IPS-NIHi11 (cell line): ENCODE results near the gene ABCC2.

Experiments
- DNase-seq: peaks from one replicate; pipeline ENCODE4 v3.0.0; 2012; ENCODE audit warnings: mixed read lengths, low spot score

ABCC2 gene

DNA sequence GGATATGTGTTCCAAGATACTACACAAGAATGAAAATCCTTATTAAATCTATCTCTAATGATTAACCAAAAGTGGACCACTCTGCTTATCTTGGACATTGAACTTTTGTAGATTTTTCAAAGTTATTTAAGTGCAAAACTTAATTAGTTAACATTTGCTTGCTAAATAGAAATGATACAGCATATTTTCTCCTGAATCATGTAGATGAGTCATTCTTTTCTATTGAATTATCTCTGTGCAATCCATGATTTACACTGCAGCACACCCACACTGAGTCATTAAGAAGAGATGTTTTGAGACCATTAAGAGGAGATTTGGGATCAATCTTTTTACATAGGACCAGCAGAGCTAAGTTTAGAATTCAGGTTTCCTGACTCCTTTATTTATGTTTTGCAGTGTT, 6.6 kb upstream of the ABCC2 start:
- no peak for DNase-seq

GRCh38 chr10:99777918-99778714, 4.3 kb upstream of the ABCC2 start:
- DNase-seq: no peak

- DNase-seq: no peak
These were observed 3.1 kb upstream of the ABCC2 start for GRCh38 chr10:99779335-99779734.

DNA sequence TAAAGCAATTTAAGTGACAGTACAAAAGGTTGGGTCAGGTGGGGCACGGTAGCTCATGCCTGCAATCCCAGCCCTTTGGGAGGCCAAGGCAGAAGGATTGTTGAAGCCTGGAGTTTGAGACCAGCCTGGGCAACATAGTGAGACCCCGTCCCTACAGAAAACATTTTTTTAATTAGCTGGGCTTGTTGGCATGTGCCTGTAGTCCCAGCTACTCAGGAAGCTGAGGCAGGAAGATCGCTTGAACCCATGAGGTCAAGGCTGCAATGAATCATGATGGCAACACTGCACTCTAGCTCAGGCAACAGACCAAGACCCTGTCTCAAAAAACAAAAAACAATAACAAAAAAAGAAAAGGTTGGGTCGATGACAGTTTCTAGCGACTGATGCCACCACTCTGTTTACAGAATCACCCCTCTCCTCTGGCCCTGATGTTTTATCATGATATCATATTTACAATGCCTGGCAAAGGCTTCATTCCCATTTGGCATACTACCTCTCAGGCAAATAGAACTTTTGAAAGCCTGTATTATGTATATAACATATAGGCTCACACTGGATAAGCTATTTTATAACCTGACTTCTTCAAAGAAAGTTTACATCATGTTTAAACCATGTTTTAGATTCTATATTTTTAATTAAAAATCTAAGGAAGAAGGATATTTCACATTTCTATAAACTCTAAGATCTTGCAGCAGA, 558 bp upstream of the ABCC2 start:
- DNase-seq: no peak

GRCh38 chr10:99784016-99784726, 1.7 kb downstream of the ABCC2 start:
- no peak for DNase-seq

DNA sequence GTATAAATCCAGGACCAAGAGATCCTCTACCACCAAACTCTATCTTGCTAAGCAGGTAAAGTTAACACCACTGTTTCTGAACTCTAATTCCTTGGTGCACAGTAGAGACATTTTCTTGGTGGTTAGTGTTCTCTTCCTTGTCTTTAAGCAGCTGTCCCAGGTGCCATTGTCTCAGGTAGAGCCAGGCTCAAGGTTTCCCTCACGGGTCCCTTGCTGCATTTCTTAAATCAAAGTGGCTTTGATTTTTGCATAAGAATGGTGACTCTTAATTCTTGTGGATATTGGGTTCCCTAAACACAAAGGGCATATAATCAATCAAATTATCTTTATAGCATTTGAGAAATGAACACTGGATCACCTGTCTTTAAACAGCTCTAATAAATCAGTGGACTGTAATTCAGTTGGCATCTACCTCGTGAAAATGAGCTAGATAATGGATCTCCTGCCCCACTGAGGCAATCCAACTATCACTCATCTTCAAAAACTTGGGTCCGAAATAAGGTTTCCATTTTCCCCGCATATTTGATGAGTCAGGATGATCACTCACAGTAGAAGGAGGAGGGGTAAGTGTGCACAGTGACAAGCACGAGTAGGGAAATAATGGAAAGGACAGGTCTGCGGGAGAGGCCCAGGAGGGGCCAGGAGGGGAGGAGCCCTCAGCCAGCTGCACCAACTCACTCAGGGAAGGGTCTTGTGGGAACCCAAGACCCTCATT, 2.4 kb downstream of the ABCC2 start:
- no peak for DNase-seq

- DNase-seq: peak; percentile 32
These were observed 3.2 kb downstream of the ABCC2 start for GRCh38 chr10:99785646-99786045.

DNA sequence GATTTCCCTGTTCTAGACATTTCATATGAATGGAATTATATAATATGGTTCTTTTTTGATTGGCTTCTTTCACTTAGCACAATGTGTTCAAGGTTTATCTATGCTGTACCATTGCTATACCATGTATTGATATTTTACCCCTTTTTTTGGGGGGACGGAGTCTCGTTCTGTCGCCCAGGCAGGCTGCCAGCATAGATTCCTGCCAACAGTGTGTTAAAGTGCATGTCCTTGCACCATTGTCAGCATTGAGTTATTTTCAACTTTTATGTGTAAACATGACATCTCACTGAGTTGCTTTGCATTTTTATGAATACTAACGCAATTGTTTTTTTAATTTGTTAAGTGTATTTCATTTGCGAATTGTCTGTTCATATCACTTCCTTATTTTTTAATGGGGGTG, 4.9 kb downstream of the ABCC2 start:
- DNase-seq: no peak

DNA sequence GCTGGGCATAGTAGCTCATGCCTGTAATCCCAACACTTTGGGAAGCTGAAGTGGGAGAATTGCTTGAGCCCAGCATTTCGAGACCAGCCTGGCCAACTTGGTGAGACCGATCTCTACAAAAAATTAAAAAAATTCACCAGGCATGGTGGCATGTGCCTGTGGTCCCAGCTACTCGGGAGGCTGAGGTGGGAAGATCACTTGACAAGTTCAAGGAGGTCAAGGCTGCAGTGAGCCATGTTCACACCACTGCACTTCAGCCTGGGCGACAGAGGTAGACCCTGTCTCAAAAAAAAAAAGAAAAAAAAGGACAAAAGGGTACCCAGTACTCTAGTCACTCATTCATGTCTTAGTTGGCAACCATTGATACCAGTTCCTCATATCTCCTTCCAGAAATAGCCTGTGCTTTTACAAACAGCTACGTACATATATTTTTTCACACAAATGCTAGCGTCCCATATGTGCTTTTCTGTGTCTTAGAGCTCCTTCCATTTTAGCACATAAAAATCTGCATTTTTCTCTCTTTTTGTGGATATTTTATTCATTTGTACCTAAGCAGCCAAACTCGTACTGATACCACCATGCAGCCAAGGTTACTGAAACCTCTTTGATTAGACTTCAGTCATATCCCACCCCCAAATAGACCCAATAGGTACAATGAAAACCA, 5.5 kb downstream of the ABCC2 start:
- no peak for DNase-seq

GRCh38 chr10:99788598-99789256, 6.3 kb downstream of the ABCC2 start:
- DNase-seq: no peak

DNA sequence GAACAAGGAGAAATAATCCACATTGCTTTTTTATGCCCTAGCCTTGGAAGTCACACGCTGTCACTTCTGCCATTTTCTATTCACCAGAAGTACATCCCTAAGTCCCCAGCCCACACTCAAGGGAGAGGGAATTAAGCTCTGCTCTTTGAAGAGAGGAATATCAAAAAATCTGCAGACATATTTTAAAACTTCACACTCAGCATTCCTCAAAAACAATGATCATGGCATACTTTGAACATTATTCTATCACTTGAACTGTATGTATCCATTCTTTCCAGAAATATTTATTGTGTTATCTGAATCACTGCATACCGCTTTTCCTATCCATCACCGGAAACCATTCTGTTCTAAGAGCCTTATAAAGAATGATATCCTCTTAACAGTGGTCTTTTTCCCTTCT, 9.4 kb downstream of the ABCC2 start:
- DNase-seq: no peak

DNA sequence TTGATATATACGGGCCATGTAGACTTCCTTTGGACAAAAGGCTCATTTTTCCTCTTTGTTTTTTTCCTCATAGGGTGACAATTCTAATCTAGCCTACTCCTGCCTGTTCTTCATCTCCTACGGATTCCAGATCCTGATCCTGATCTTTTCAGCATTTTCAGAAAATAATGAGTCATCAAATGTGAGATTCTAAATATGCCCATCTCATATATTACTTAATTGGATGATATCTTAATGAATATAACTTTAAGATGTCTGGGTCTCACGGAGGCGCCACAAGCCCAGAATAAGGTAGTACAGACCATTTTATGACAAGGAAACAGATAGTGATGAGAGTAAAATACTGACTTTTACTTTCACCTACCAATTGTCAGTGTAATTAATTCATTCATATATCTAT, 11.4 kb downstream of the ABCC2 start:
- DNase-seq: no peak

GRCh38 chr10:99796928-99797327, 14.5 kb downstream of the ABCC2 start:
- no peak for DNase-seq

DNA sequence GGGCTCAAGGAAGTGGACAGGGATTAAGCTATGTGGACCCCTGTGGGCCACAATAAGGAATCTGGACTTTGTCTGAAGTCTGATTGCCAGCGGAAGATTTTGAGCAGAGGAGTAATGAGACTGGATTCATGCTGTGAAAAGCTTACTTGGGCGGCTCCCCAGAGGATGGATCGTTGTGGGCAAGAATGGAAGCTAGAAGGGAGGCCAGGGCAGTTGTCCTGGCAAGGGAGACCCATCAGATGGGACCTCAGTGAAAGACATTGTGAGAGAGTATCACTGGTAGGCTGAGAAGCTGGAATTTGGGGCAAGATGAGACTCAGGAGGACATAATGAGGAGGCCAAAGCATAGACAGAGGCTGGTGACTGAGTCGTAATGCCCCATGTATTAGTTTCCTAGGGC, 15.6 kb downstream of the ABCC2 start:
- no peak for DNase-seq

DNA sequence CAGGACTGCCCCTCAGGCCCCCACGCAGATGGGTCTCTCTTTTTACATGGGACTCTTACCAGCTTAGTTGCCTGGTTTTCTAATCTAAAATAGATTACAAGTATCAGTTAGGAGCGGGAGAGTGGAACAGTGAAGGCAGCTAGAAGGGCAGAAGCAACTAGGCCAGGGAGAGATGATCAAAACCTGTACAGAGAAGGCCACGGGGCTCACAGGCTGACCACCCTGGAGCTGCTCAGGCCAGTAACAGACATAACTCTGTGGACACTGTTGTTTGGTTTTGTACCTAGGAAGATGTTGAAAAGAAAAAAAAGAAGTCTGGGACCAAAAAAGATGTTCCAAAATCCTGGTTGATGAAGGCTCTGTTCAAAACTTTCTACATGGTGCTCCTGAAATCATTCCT, 16.5 kb downstream of the ABCC2 start:
- DNase-seq: no peak

DNA sequence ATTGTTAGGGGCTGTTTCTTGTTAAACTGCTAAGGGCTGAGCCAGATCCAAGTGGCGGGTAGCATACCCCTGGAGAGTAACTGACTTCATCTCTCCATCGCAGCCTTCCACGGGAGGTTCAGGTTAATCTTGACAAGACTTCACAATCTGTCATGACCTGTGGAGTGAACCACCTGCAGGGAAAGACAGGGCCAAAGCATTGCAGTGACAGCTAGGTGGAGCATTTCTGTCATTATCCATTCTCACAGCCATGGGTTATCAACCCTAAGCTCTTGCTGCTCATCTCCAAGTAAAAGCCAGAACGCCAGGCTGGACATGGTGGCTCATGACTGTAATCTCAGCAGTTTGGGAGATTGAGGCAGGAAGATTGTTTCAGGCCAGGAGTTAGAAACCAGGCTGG, 17.2 kb downstream of the ABCC2 start:
- DNase-seq: peak; percentile 29

DNA sequence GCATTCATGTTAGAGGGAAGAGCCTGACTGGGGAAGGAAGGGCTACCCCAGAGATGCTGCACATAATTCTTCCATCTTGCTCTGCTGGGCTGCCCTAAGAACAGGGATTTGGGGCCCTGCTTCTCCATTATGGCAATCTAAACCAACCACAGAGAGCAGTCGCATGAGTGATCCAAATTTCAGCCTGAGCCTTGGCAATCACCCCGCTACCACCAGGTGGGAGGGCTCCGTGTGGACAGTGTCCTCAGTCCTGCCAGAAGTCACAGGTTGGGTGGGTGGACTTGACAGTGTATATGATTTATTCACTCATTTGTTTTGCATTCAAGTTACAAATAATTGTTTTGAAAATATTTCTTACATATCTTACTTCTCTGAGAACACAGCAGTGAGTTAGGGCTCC, 22.0 kb downstream of the ABCC2 start:
- DNase-seq: no peak

DNA sequence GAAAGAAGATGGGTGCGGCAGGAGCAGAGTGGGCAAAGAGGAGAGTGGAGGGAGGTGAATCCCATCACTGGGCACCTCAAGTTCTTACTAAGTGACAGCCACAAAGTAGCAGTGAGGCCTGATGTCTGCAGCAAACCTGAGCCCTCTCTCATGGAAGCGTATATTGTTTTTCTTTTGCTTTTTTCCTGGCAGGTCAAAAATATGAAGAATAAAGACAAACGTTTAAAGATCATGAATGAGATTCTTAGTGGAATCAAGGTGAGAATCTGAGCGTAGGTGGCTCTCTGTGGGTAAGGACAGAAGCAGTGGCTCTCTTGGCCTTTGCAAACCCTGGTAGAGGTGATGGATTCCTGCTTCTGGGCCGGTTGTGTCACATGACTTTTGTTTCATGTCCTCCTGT, 22.8 kb downstream of the ABCC2 start:
- DNase-seq: no peak

DNA sequence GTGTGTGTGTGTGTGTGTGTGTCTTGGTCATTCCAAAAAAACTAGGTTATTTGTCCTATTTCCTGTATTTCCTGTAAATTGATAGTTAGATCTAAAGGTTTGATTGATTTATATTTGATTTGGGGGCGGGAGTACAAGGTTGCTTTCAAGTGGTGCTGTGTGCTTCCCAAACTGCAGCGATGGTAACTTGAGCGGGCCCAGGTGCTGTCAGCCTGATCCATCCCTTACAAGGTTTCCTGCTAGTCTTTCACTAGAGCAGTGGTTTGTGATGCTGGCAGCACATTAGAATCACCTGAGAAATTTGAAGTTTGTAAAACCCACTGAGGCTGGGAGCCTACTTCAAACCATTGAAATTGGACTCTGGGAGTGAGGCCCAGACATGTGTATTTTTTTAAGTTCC, 23.7 kb downstream of the ABCC2 start:
- no peak for DNase-seq

- no peak for DNase-seq
These were observed 25.3 kb downstream of the ABCC2 start for GRCh38 chr10:99807786-99808185.

DNA sequence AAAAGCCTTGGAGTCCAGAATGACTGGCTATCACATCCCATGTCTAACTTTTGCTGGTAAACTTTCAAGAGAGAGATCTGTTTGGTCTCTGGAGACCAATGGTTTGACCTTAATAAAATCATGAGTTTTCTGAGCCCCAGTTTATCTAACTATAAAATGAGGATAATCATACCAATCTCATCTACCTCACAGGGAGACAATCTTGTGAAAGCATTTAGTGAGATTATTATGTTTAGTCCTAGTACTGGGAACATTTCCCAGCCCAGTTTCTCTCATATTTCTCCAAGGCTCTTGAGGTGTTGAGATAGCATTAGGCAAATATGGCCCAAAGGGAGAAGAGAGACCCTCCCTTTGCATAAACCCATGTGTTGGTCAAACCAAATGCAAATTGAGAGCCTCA, 25.8 kb downstream of the ABCC2 start:
- DNase-seq: no peak
